Measurements from ENCODE around the gene CENPS. TPM values are rescaled to one million over a fixed set of nuclear protein-coding genes. Genes with fewer than 3 reads are reported as not detected.

CENPS gene
- total and polyA plus RNA-seq, 9 of the 15 experiments (the other 6 are each of a cell fraction or from before 2014, with no cell fraction given), result 10.2 to 36.0 (median 26.0) TPM

DNA sequence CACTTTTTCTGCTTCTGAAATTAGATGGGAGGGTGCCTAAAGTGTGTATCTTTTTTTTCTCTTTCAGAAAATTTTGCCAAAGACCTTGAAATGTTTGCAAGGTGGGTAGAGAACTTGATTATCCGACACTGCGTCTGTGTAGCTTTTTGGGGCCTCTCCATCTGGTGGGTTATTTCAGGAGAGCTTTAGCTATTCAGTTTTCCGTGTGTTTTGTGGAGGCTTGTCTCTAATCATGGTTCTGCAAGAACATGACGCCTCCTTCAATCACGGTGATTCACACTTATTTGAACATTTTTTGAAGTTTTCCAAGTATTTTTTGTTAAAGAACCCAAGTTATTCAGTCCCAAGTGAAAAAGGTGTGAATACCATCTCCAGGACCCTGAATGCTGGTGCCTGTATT is 4.4 kb downstream of the CENPS start (continued):
- TF ChIP-seq ZBTB40 (IDR thresholded peaks at IDR 0.05), result no peak
- TF ChIP-seq ZBTB40 (CRISPR knock-in tag; IDR thresholded peaks at IDR 0.05), result no peak

All from K562 (cell line).